Measurements from ENCODE around the gene LAPTM5.
A peak's percentile ranks its signal among the peaks of the same experiment; 100 is the strongest.

Gene LAPTM5

DNA sequence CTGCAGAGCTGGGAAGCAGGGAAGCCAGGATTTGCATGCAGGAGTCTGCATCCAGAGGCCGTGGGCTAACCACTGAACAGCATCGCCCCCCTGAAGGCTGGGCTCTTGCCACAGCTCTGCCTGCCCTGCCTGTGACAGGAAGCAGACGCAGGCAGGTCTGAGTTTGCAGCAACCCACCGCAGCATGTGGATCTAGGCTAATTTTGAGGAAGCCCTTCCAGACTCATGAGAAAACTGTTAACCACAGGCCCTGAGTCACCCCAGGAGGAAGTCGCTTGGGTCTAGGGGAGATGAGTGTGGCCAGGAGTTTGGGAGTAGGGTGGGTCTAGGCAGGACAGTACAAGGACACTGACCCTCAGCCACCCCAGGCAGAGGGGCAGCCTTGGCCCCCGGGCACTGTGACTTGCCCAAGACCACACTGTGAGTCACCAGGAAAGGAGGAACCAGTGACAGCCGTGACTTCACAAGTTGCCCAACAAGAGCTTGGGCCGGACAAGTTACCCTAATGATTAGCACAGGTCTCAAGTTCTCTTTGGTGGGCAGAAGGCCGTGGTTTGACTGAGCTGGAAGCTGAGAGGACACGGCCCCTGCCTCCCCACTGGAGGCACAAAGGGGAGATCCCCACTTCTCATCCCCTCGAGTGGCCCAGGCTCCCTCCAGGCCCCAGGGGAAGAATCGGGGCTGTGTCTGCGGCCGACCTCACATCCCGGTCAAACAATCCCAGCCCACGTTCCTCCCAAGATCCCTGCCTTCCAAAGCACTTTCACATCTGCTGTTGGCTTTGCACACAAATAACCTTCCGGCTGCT is 826 bp downstream of the LAPTM5 start:
- peak in 1 of 3 donors; percentile 59 for DNase-seq (ENCODE audit: low read depth in 3 of 3)

- DNase-seq (ENCODE audit: low read depth in 3 of 3) = no peak
Measured at GRCh38 chr1:30756206-30756544, 1.4 kb downstream of the LAPTM5 start.

- no peak for DNase-seq (ENCODE audit: low read depth in 3 of 3)
Measured at GRCh38 chr1:30755746-30756145, 1.8 kb downstream of the LAPTM5 start.

GRCh38 chr1:30755334-30755733 is 2.2 kb downstream of the LAPTM5 start:
- no peak for DNase-seq (ENCODE audit: low read depth in 3 of 3)

- DNase-seq (ENCODE audit: low read depth in 3 of 3) = no peak
Measured at GRCh38 chr1:30754684-30755171, 2.8 kb downstream of the LAPTM5 start.

GRCh38 chr1:30753660-30754123 is 3.9 kb downstream of the LAPTM5 start:
- no peak for DNase-seq (ENCODE audit: low read depth in 3 of 3)

GRCh38 chr1:30753118-30753517 is 4.5 kb downstream of the LAPTM5 start:
- no peak for DNase-seq (ENCODE audit: low read depth in 3 of 3)

- no peak for DNase-seq (ENCODE audit: low read depth in 3 of 3)
Measured at GRCh38 chr1:30752651-30752908, 5.0 kb downstream of the LAPTM5 start.

DNA sequence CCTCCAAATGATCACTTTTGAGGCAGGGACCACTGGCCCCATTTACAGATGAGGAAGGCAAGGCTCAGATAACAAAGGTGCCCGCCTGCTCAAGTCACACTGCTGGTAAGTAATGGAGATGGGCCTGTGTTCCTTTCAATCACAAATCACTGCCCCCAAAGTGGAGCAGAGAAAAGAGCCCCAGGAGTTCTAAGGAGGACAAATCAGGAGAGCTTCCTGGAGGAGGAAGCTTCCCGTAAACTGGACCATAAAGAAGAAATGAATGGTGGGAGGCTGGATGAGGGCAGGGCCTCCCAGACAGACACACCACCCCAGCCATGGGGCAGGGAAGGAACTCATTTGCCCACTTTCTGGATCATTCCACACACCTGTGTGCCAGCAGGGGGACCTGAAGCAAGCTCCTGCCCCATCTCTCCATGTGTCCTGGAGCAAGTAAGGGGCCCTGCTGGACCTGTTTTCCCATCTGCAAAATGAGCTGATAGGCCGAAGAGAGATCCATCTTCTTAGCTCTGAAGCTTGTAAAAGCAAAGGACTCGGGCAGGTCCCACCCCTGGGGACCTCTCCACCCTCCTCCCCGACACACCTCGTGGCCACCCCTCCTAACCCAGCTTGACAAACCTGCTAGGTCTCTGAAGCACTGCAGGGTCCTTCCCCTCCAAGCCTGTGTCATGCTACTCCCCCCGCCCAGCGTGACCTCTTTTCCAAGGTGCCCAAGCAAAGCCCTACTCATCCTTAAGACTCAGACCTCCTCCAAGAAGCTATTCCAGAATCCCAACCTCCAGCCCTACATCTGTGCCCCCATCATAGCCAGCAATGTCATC is 5.5 kb downstream of the LAPTM5 start:
- no peak for DNase-seq (ENCODE audit: low read depth in 3 of 3)

DNA sequence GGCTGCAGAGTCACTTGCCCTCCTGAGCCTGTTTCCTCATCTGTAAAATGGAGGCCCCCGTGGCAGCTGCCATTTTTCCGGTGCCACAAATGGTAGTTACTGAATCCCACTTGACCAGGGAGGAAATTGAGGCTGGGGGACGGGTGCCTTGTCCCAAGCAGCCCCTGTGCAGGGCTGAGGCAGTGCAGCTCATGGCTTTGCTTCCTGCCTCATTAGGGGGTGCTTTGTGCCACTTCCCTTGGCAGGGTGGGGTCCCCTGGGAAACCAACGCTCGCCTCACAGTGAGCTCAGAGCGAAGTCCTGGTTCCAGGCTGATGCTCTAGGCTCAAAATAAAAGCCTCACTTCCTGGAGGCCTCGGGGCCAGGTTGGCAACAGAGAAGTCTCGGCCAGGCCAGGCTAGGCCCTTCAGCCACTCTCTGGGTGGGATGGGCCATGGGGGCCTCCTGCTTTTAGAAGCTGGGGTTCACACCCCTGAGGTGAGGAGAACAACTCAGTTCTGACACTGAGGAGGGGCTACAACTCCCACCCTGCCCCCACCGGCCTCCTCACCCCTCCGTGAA is 6.8 kb downstream of the LAPTM5 start:
- no peak for DNase-seq (ENCODE audit: low read depth in 3 of 3)

- DNase-seq (ENCODE audit: low read depth in 3 of 3) = no peak
Measured at GRCh38 chr1:30749691-30750583, 7.6 kb downstream of the LAPTM5 start.

DNA sequence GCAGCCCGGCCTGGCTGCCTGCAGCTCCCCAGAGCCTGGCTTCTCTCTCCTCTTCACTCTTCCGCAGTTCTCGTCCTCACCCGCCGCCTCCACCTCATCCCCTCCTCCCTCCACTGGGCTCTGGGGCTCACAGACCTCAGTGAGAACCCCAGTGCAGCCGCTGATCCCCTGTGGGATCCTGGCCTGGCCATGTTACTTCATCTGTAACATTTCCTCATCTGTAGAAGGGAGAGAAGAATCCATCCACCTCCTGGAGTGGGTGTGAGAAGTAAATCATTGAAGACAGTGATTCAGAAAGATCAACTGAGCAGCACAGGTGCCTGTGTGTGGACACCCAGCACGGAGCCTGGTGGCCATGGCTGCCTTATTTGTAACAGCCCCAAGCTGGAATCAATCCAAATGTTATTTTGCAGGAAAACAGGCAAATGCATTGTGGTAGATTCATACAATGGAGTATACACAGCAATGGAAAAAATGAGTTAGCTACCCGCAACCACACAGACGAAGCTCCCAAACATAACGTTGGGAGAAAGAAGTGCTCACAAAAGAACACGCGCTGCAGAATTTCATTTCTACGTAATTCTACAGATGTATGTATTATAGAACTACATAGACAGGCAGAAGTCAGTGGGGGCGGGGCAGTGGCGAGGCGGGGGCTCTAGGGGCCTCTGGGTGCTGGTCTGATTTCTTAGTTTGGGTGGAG is 8.7 kb downstream of the LAPTM5 start:
- DNase-seq (ENCODE audit: low read depth in 3 of 3) = no peak

GRCh38 chr1:30748098-30748698 is 9.4 kb downstream of the LAPTM5 start:
- DNase-seq (ENCODE audit: low read depth in 3 of 3) = no peak

DNA sequence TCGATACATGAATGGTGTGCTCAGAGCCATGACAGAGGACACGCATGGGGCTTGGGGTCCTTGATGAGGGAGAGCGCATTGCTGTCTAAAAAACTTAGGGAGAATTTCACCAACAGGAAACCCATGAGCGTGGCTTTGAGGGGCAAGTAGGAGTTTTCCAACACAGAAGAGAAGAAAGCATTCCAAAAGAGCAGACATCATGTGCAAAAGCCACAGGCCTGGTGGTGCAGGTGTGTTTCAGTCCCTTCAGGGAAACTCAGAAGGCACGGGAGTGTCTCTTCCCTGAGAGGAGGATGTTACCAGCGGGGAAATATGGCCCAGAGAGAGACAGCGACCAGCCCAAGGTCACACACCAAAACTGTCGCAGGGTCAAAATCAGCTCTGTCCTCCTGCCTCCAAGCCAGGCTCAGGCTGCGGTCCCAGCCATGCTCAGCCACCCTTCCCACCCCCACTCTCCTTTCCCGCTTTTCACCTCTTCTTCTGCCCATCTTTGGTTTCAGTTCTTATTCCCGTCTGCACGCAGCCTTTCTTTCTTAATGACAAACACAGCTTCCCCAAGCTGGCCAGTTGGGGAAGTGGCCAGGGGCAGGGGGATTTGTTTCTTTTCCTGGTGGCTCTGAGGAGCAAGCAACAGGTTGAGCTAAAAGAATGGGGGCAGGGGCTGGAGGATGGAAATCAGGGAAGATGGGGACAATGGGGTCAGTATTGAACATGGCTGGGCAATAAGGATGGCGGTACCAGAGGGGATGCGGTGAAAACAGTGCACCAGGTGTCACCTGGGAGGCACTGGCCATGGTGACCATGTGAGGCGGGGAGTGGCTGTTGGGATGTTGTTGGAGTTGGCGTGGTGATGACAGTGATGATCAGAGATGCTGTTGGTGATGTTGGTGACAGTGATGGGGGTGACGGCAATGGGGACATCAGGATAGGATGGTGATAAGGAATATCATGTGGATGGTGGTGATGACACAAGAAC is 10.3 kb downstream of the LAPTM5 start:
- no peak for DNase-seq (ENCODE audit: low read depth in 3 of 3)

- no peak for DNase-seq (ENCODE audit: low read depth in 3 of 3)
Measured at GRCh38 chr1:30746212-30747032, 11.2 kb downstream of the LAPTM5 start.

DNA sequence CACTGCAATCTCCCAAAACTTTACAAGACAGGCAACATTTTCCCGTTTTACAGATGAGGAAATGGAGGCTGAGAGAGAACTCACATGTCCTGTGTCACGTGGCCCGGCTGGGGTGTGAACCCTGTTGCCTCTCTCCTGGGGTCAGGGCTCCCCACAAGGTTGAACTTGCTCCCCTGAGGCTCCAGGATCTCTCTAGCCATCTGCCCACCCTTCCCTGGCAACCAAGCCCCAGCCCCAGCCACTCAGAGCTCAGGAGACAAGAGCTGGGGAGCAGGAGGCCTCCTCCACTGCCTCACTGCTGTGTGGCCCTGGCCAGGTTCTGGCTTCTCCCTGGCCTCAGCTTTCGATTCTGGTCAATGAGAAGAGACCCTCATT is 11.8 kb downstream of the LAPTM5 start:
- no peak for DNase-seq (ENCODE audit: low read depth in 3 of 3)

DNA sequence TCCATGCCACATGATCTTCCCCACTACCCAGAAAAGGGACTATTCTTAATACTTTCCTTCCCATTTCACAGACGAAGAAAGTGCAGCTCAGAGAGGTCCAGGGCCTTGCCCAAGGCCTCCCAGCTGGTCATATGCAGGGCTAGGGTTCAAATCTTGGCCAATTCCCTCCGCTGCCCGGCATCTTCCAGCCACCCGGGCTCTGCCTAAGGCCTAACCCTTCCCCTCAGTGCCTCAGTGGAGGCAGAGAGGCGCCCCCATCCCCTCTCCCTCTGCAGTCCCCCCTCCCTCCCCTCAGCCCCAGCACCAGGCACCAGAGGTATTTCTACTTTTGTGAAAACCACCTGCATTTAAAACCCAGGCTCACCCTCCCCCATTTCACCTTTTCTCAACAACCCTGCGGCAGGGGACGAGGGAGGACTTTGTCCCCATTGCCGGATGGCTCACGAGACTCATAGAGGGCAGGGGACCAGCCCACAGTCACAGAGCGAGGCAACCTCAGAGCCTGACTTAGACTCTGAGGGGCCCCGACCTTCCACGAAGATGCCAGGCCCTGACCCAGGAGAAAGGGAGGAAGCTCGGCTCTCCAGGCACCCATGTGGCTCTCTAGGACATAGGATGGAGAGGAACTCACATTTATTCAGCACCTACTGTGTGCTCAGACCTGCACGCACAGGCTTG is 12.3 kb downstream of the LAPTM5 start:
- DNase-seq (ENCODE audit: low read depth in 3 of 3) = no peak

Measured in stimulated activated CD4-positive, alpha-beta T cell treated with anti-CD3 and anti-CD28 coated beads, TNF-alpha, amount 100 ng/mL, for 48 hours (primary cell).